GM12878 (cell line): ENCODE results near the gene SLC9A7. TPM values are rescaled to one million over a fixed set of nuclear protein-coding genes. Genes with fewer than 3 reads are reported as not detected.

Source experiments
- ATAC-seq: fragments of 200-7000 bp; cut with Tn5 transposase; 3 replicates; pipeline ENCODE4 v1.9.1; 2020; ENCODE audit warnings: mild to moderate bottlenecking, moderate library complexity
- BruUV-seq: library from RNA; stranded (reverse); fragments of 400-500 nt; replicated peaks from 2 replicates; lab custom pipeline; 2021; lab: Mats Ljungman, UMichigan
- CTCF ChIA-PET: fragments of 300-600 bp; sonication (Branson Sonifier 250); formaldehyde crosslinking; extraction: SDS; loops from one replicate; lab custom pipeline; 2021; ENCODE audit warnings: inconsistent platforms; lab: Yijun Ruan, JAX
- POLR2A ChIA-PET: fragments of 350-600 bp; formaldehyde crosslinking; extraction: SDS; loops from one replicate; lab custom pipeline; 2021; ENCODE audit warnings: inconsistent platforms; lab: Charles Lee
- RAD21 ChIA-PET: fragments of 300-600 bp; sonication (Branson Sonifier 250); formaldehyde crosslinking; loops from one replicate; lab custom pipeline; 2023; ENCODE audit warnings: antibody characterized with exemption; ENCODE audit not compliant: unreplicated experiment; lab: Charles Lee
- SMC1A ChIA-PET: fragments of 300-600 bp; sonication (Branson Sonifier 250); formaldehyde crosslinking; loops from one replicate; lab custom pipeline; 2023; ENCODE audit not compliant: unreplicated experiment, uncharacterized antibody; lab: Charles Lee
- DNase-seq: peaks from one replicate; pipeline ENCODE4 v3.0.0-alpha.2; 2011; ENCODE audit warnings: low read depth, low spot score
- FAIRE-seq: peaks from 3 replicates; lab custom pipeline; 2011; peaks lifted over from hg19 to GRCh38; lab: Jason Lieb, UNC
- H2AFZ ChIP-seq: 2 replicates; pipeline ENCODE4 v1.6.0; 2011; ENCODE audit warnings: low read depth, low read length, control low read depth; ENCODE audit not compliant: control insufficient read depth
- H3K27ac ChIP-seq: 2 replicates; pipeline ENCODE4 v1.5.1; 2011; ENCODE audit warnings: control low read depth; ENCODE audit not compliant: control insufficient read depth, insufficient read depth
- H3K27me3 ChIP-seq, 2 experiments: replicated peaks in 1 of 2; 2 replicates each; pipeline versions ENCODE4 v1.6.0 to v1.6.1; 2011; ENCODE audit warnings: low read length in 1 of 2; ENCODE audit not compliant: control insufficient read depth in 2 of 2, insufficient read depth in 2 of 2
- H3K36me3 ChIP-seq, 2 experiments: 2 replicates each; pipeline ENCODE4 v1.5.1; 2011; ENCODE audit warnings: low read length in 1 of 2; ENCODE audit not compliant: control insufficient read depth in 2 of 2, insufficient read depth in 2 of 2
- H3K4me1 ChIP-seq: 2 replicates; pipeline ENCODE4 v1.6.1; 2011; ENCODE audit warnings: mild to moderate bottlenecking, low read length, moderate library complexity, mixed read lengths; ENCODE audit not compliant: control insufficient read depth, insufficient read depth
- H3K4me2 ChIP-seq: 2 replicates; pipeline ENCODE4 v1.6.0; 2011; ENCODE audit warnings: control low read depth; ENCODE audit not compliant: control insufficient read depth, insufficient read depth
- H3K4me3 ChIP-seq: fragments of 200-600 bp; sonication (generic); 2 replicates; pipeline ENCODE4 v1.5.1; 2016
- H3K79me2 ChIP-seq: 2 replicates; pipeline ENCODE4 v1.6.0; 2011; ENCODE audit warnings: low read length; ENCODE audit not compliant: control insufficient read depth, insufficient read depth
- H3K9ac ChIP-seq: 2 replicates; pipeline ENCODE4 v1.8.0; 2011; ENCODE audit warnings: low read length, control low read depth, mixed read lengths; ENCODE audit not compliant: control insufficient read depth, insufficient read depth
- H3K9me3 ChIP-seq: replicated peaks from 3 replicates; pipeline ENCODE4 v1.5.1; 2011; ENCODE audit warnings: mild to moderate bottlenecking, low read length; ENCODE audit not compliant: control insufficient read depth, insufficient read depth
- H4K20me1 ChIP-seq: 2 replicates; pipeline ENCODE4 v1.6.0; 2011; ENCODE audit not compliant: control insufficient read depth, insufficient read depth
- CHD4 ChIP-seq: fragments of 200-600 bp; sonication (generic); IDR thresholded peaks from 2 replicates; pipeline ENCODE4 v1.6.1; 2016; ENCODE audit warnings: mild to moderate bottlenecking
- FOS ChIP-seq: IDR thresholded peaks from 3 replicates; pipeline ENCODE4 v1.6.1; 2011; ENCODE audit warnings: borderline replicate concordance; ENCODE audit not compliant: insufficient read length; ENCODE audit errors: extremely low read depth
- IKZF1 ChIP-seq: fragments of 450-650 bp; conservative IDR thresholded peaks from 2 replicates; pipeline ENCODE4 v1.6.1; 2017; ENCODE audit warnings: antibody characterized with exemption, mild to moderate bottlenecking
- JUNB ChIP-seq: IDR thresholded peaks from 2 replicates; pipeline ENCODE4 v1.6.1; 2016; ENCODE audit warnings: antibody characterized with exemption, mild to moderate bottlenecking
- JUND ChIP-seq: IDR thresholded peaks from 2 replicates; pipeline ENCODE4 v1.6.1; 2012; ENCODE audit warnings: low read depth, mild to moderate bottlenecking, low read length, improper control_type of control experiment, moderate library complexity
- MYB ChIP-seq: fragments of 150-350 bp; IDR thresholded peaks from 2 replicates; pipeline ENCODE4 v1.6.1; 2014; ENCODE audit warnings: mild to moderate bottlenecking, low read depth, low read length, borderline replicate concordance
- NRF1 ChIP-seq: conservative IDR thresholded peaks from 2 replicates; pipeline ENCODE4 v1.6.1; 2011; ENCODE audit warnings: mild to moderate bottlenecking, low read depth, low read length, improper control_type of control experiment
- PAX8 ChIP-seq: fragments of 450-650 bp; IDR thresholded peaks from 2 replicates; pipeline ENCODE4 v1.6.1; 2017; ENCODE audit warnings: mild to moderate bottlenecking, moderate library complexity
- POLR2AphosphoS5 ChIP-seq: IDR thresholded peaks from 2 replicates; pipeline ENCODE4 v1.6.1; 2011; ENCODE audit warnings: mild to moderate bottlenecking, low read length, inconsistent platforms
- RELA ChIP-seq: fragments of 450-650 bp; IDR thresholded peaks from 2 replicates; pipeline ENCODE4 v1.8.0; 2014; ENCODE audit warnings: borderline replicate concordance; ENCODE audit not compliant: partially characterized antibody
- SMC3 ChIP-seq: IDR thresholded peaks from 2 replicates; pipeline ENCODE4 v1.6.1; 2011; ENCODE audit warnings: low read length, improper control_type of control experiment, borderline replicate concordance
- TARDBP ChIP-seq: IDR thresholded peaks from 2 replicates; pipeline ENCODE4 v1.6.1; 2016; ENCODE audit warnings: borderline replicate concordance
- TBL1XR1 ChIP-seq: IDR thresholded peaks from 2 replicates; pipeline ENCODE4 v1.6.1; 2012; ENCODE audit warnings: low read depth, low read length, improper control_type of control experiment
- TCF12 ChIP-seq: IDR thresholded peaks from 2 replicates; pipeline ENCODE4 v1.6.1; 2011; ENCODE audit warnings: low read depth, mild to moderate bottlenecking, low read length
- TCF3 ChIP-seq: IDR thresholded peaks from 2 replicates; pipeline ENCODE4 v1.6.1; 2012; ENCODE audit warnings: low read depth, mild to moderate bottlenecking, low read length, borderline replicate concordance; ENCODE audit not compliant: insufficient read depth
- ZBTB40 ChIP-seq: fragments of 450-650 bp; IDR thresholded peaks from 2 replicates; pipeline ENCODE4 v1.6.1; 2016; ENCODE audit warnings: mild to moderate bottlenecking, moderate library complexity, borderline replicate concordance
- WGBS: methylation state at CpG from one replicate; pipeline ENCODE4 v1.1.6; 2016; ENCODE audit warnings: low lambda C conversion rate; ENCODE audit not compliant: insufficient replicate concordance, insufficient coverage; ENCODE audit errors: missing lambda C conversion rate; 5-methylcytosine and 5-hydroxymethylcytosine counted together
- in situ Hi-C: fragments of 300-500 bp; cut with MboI; formaldehyde crosslinking; loops from 9 replicates; pipeline ENCODE4 v1.14.3; 2018; ENCODE audit warnings: mixed read lengths
- intact Hi-C: fragments of 100-400 bp; cut with micrococcal nuclease; formaldehyde crosslinking; loops from one replicate; pipeline ENCODE4 v1.14.2; 2022; ENCODE audit not compliant: unreplicated experiment
- polyA plus RNA-seq, 11 experiments: library from polyadenylated mRNA; depleted of rRNA in 4 of 11; unstranded in 6 of 11; stranded (reverse) in 5 of 11; fragments of >200 nt; fragmentation: Nextera tagmentation in 4 of 11; fragmentation: Illumina TruSeq in 1 of 11; extraction: Ambion mirVana in 4 of 11; extraction: Trizol in 1 of 11; gene quantifications; 1 replicate in 1 of 11; 2 replicates in 10 of 11; pipeline versions ENCODE4 v1.2.1 to v1.2.3, GENCODE V29; 2011 to 2016; ENCODE audit warnings: inconsistent platforms in 2 of 11, missing spikeins in 2 of 11, low read depth in 1 of 11
- total RNA-seq, 4 experiments: library from RNA; depleted of rRNA in 3 of 4; stranded (reverse); fragments of >200 nt in 3 of 4; fragmentation: Illumina TruSeq in 1 of 4; extraction: Trizol in 1 of 4; gene quantifications; 2 replicates each; pipeline versions ENCODE4 v1.2.1 to v1.2.3, GENCODE V29; 2013 to 2021
- TF ChIP-seq, protein P1 (sequence below): fragments of 150-350 bp; IDR thresholded peaks from 2 replicates; pipeline ENCODE4 v1.6.1; 2016; ENCODE audit warnings: low read depth, low read length
- TF ChIP-seq, protein P2 (sequence below): IDR thresholded peaks from 2 replicates; pipeline ENCODE4 v1.6.1; 2011; ENCODE audit warnings: mild to moderate bottlenecking, low read depth, low read length, moderate library complexity; ENCODE audit not compliant: insufficient replicate concordance

The SLC9A7 gene
- total and polyA plus RNA-seq, 10 of the 15 experiments (the other 5 are each of a cell fraction or from before 2014, with no cell fraction given): 5.0 to 62.8 (median 30.5) TPM

GRCh38 chrX:46595084-46595483 is 163.8 kb downstream of the SLC9A7 start:
- in situ Hi-C loops: no loop called here
- ChIA-PET SMC1A (interaction anchor here (0.6 to 1.0 kb wide), 3 partner anchors 27 to 121 kb away, joined by 3 to 4 read pairs (median 3); no protein-coding TSS in a partner anchor), RAD21 (no interaction called here), POLR2A (no interaction called here), CTCF (interaction anchor here (0.8 kb wide), 1 partner anchor 19 kb away, joined by 3 read pairs; no protein-coding TSS in a partner anchor)
- peaks cover 7% of the 10 kb centered on the region for H3K4me1 ChIP-seq
- H4K20me1 ChIP-seq: no peaks in the 10 kb centered on the region
- no peak overlapping the region for H3K4me2 ChIP-seq
- no peak overlapping the region for H3K27ac ChIP-seq
- no peaks in the 10 kb centered on the region for H3K27me3 ChIP-seq
- no peaks in the 10 kb centered on the region for H3K9me3 ChIP-seq
- TF ChIP-seq MYB (no peak), TBL1XR1 (no peak), TCF12 (no peak), ZBTB40 (no peak), PAX8 (no peak), POLR2AphosphoS5 (no peak), IKZF1 (no peak), SMC3 (no peak), NRF1 (no peak), CHD4 (no peak), RELA (no peak), JUND (no peak), JUNB (no peak), FOS (no peak), TCF3 (no peak), TARDBP (no peak)
- TF ChIP-seq, protein P1, sequence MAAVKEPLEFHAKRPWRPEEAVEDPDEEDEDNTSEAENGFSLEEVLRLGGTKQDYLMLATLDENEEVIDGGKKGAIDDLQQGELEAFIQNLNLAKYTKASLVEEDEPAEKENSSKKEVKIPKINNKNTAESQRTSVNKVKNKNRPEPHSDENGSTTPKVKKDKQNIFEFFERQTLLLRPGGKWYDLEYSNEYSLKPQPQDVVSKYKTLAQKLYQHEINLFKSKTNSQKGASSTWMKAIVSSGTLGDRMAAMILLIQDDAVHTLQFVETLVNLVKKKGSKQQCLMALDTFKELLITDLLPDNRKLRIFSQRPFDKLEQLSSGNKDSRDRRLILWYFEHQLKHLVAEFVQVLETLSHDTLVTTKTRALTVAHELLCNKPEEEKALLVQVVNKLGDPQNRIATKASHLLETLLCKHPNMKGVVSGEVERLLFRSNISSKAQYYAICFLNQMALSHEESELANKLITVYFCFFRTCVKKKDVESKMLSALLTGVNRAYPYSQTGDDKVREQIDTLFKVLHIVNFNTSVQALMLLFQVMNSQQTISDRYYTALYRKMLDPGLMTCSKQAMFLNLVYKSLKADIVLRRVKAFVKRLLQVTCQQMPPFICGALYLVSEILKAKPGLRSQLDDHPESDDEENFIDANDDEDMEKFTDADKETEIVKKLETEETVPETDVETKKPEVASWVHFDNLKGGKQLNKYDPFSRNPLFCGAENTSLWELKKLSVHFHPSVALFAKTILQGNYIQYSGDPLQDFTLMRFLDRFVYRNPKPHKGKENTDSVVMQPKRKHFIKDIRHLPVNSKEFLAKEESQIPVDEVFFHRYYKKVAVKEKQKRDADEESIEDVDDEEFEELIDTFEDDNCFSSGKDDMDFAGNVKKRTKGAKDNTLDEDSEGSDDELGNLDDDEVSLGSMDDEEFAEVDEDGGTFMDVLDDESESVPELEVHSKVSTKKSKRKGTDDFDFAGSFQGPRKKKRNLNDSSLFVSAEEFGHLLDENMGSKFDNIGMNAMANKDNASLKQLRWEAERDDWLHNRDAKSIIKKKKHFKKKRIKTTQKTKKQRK: no peak
- TF ChIP-seq, protein P2, sequence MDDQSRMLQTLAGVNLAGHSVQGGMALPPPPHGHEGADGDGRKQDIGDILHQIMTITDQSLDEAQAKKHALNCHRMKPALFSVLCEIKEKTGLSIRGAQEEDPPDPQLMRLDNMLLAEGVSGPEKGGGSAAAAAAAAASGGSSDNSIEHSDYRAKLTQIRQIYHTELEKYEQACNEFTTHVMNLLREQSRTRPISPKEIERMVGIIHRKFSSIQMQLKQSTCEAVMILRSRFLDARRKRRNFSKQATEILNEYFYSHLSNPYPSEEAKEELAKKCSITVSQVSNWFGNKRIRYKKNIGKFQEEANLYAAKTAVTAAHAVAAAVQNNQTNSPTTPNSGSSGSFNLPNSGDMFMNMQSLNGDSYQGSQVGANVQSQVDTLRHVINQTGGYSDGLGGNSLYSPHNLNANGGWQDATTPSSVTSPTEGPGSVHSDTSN: no peak
- no peak for FAIRE-seq
- intact Hi-C loops: no loop called here
- H3K36me3 ChIP-seq: no peaks in the 10 kb centered on the region
- no peak for ATAC-seq
- H3K9ac ChIP-seq: no peak overlapping the region
- no peaks in the 10 kb centered on the region; the same call in none of the 2 replicates for H3K79me2 ChIP-seq
- no TSS peak for BruUV-seq
- no peak overlapping the region for H3K4me3 ChIP-seq
- DNase-seq: no peak
- no peak overlapping the region for H2AFZ ChIP-seq
- 60% methylated on average over 1 of the region's 1 CpG for WGBS
